H9 (cell line): ENCODE results near the gene TTC1. TPM values are rescaled to one million over a fixed set of nuclear protein-coding genes. Genes with fewer than 3 reads are reported as not detected.

Experiments used
- DNase-seq: peaks from one replicate; pipeline ENCODE4 v3.0.0-alpha.2; 2017
- H2AFZ ChIP-seq: one replicate; pipeline ENCODE4 v1.6.1; 2013; ENCODE audit warnings: mild to moderate bottlenecking, low read length, control low read depth, moderate library complexity
- H2AK5ac ChIP-seq: 2 replicates; pipeline ENCODE4 v1.6.1; 2013; ENCODE audit warnings: low read length, control low read depth, mixed read lengths; ENCODE audit not compliant: insufficient read length
- H2BK120ac ChIP-seq: one replicate; pipeline ENCODE4 v1.6.1; 2013; ENCODE audit warnings: low read depth, mild to moderate bottlenecking, low read length, control low read depth, inconsistent platforms; ENCODE audit not compliant: poor library complexity, severe bottlenecking
- H2BK12ac ChIP-seq: 2 replicates; pipeline ENCODE4 v1.6.1; 2013; ENCODE audit warnings: low read length, control low read depth, mixed read lengths, low read depth; ENCODE audit not compliant: insufficient read length
- H2BK15ac ChIP-seq: 2 replicates; pipeline ENCODE4 v1.6.1; 2013; ENCODE audit warnings: low read depth, low read length, control low read depth
- H2BK20ac ChIP-seq: one replicate; pipeline ENCODE4 v1.6.1; 2013; ENCODE audit warnings: low read depth, mild to moderate bottlenecking, low read length, control low read depth, inconsistent platforms; ENCODE audit not compliant: poor library complexity, severe bottlenecking
- H2BK5ac ChIP-seq: 2 replicates; pipeline ENCODE4 v1.6.1; 2013; ENCODE audit warnings: low read length, control low read depth, mixed read lengths; ENCODE audit not compliant: insufficient read length
- H3K14ac ChIP-seq: 2 replicates; pipeline ENCODE4 v1.6.1; 2013; ENCODE audit warnings: low read length, control low read depth; ENCODE audit not compliant: insufficient read depth
- H3K18ac ChIP-seq: 2 replicates; pipeline ENCODE4 v1.6.1; 2013; ENCODE audit warnings: low read depth, mild to moderate bottlenecking, mixed read lengths, low read length, control low read depth; ENCODE audit not compliant: insufficient read length
- H3K23ac ChIP-seq: 2 replicates; pipeline ENCODE4 v1.6.1; 2013; ENCODE audit warnings: low read length, control low read depth, mixed read lengths, low read depth; ENCODE audit not compliant: insufficient read length
- H3K23me2 ChIP-seq: 2 replicates; pipeline ENCODE4 v1.6.1; 2013; ENCODE audit warnings: low read depth, mild to moderate bottlenecking, mixed read lengths, low read length, control low read depth; ENCODE audit not compliant: insufficient read length, poor library complexity, severe bottlenecking
- H3K27ac ChIP-seq: 2 replicates; pipeline ENCODE4 v1.5.1; 2013; ENCODE audit warnings: low read length, control low read depth, mixed read lengths, low read depth; ENCODE audit not compliant: insufficient read length
- H3K27me3 ChIP-seq: 2 replicates; pipeline ENCODE4 v1.6.1; 2013; ENCODE audit warnings: low read length, control low read depth, inconsistent platforms; ENCODE audit not compliant: insufficient read depth
- H3K4ac ChIP-seq: 2 replicates; pipeline ENCODE4 v1.6.1; 2013; ENCODE audit warnings: low read depth, mild to moderate bottlenecking, control low read depth, inconsistent platforms, low read length, moderate library complexity
- H3K4me1 ChIP-seq: 2 replicates; pipeline ENCODE4 v1.6.1; 2013; ENCODE audit warnings: low read length, control low read depth, inconsistent platforms; ENCODE audit not compliant: insufficient read depth
- H3K4me2 ChIP-seq: 2 replicates; pipeline ENCODE4 v1.6.1; 2013; ENCODE audit warnings: low read length, control low read depth, mixed read lengths; ENCODE audit not compliant: insufficient read length, insufficient read depth
- H3K56ac ChIP-seq: 2 replicates; pipeline ENCODE4 v1.6.1; 2013; ENCODE audit warnings: low read depth, mild to moderate bottlenecking, mixed read lengths, low read length, control low read depth; ENCODE audit not compliant: insufficient read length
- H3K79me1 ChIP-seq: 2 replicates; pipeline ENCODE4 v1.6.1; 2013; ENCODE audit warnings: low read depth, mild to moderate bottlenecking, moderate library complexity, low read length, control low read depth, inconsistent platforms; ENCODE audit not compliant: insufficient read depth, poor library complexity, severe bottlenecking
- H3K79me2 ChIP-seq: 2 replicates; pipeline ENCODE4 v1.6.1; 2013; ENCODE audit warnings: low read length, control low read depth, inconsistent platforms; ENCODE audit not compliant: insufficient read depth
- H3K9ac ChIP-seq: 2 replicates; pipeline ENCODE4 v1.6.1; 2013; ENCODE audit warnings: low read length, control low read depth, mixed read lengths; ENCODE audit not compliant: insufficient read length; ENCODE audit errors: extremely low read depth
- H3K9me3 ChIP-seq: one replicate; pipeline ENCODE4 v1.6.1; 2013; ENCODE audit warnings: low read depth, low read length, inconsistent platforms; ENCODE audit not compliant: control insufficient read depth
- H3T11ph ChIP-seq: one replicate; pipeline ENCODE4 v1.6.1; 2013; ENCODE audit warnings: mild to moderate bottlenecking, low read length, control low read depth, inconsistent platforms
- H4K20me1 ChIP-seq: one replicate; pipeline ENCODE4 v1.6.1; 2013; ENCODE audit not compliant: control insufficient read depth, insufficient read length, insufficient read depth
- H4K5ac ChIP-seq: 2 replicates; pipeline ENCODE4 v1.6.1; 2013; ENCODE audit warnings: low read depth, mild to moderate bottlenecking, mixed read lengths, low read length, control low read depth; ENCODE audit not compliant: insufficient read length
- H4K8ac ChIP-seq: replicated peaks from 2 replicates; pipeline ENCODE4 v1.6.1; 2013; ENCODE audit warnings: low read length, control low read depth, mixed read lengths, low read depth; ENCODE audit not compliant: insufficient read length
- H4K91ac ChIP-seq: 2 replicates; pipeline ENCODE4 v1.6.1; 2013; ENCODE audit warnings: low read depth, mild to moderate bottlenecking, moderate library complexity, mixed read lengths, low read length, control low read depth; ENCODE audit not compliant: insufficient read length
- H3K27ac Mint-ChIP-seq, 3 experiments: 2 replicates in 2 of 3; 3 replicates in 1 of 3; pipeline ENCODE4 v1.8.0; 2020 to 2021; ENCODE audit warnings: mixed read lengths in 3 of 3, mild to moderate bottlenecking in 1 of 3, moderate library complexity in 1 of 3
- H3K27me3 Mint-ChIP-seq: 2 replicates; pipeline ENCODE4 v1.8.0; 2021; ENCODE audit warnings: low read depth, mild to moderate bottlenecking, moderate library complexity, mixed read lengths
- H3K36me3 Mint-ChIP-seq, 3 experiments: 2 replicates in 2 of 3; 3 replicates in 1 of 3; pipeline ENCODE4 v1.8.0; 2020 to 2021; ENCODE audit warnings: low read depth in 3 of 3, mixed read lengths in 3 of 3; ENCODE audit not compliant: insufficient read depth in 1 of 3
- H3K4me1 Mint-ChIP-seq, 2 experiments: 2 replicates each; pipeline ENCODE4 v1.8.0; 2020; ENCODE audit warnings: mixed read lengths in 2 of 2
- H3K4me3 Mint-ChIP-seq, 2 experiments: 2 replicates in 1 of 2; 3 replicates in 1 of 2; pipeline ENCODE4 v1.8.0; 2020 to 2021; ENCODE audit warnings: mild to moderate bottlenecking in 2 of 2, mixed read lengths in 2 of 2, moderate library complexity in 1 of 2
- H3K9me3 Mint-ChIP-seq, 2 experiments: 2 replicates in 1 of 2; 3 replicates in 1 of 2; pipeline ENCODE4 v1.8.0; 2020; ENCODE audit warnings: mild to moderate bottlenecking in 2 of 2, mixed read lengths in 2 of 2, moderate library complexity in 1 of 2
- WGBS: extraction: QIAGEN DNeasy Blood & Tissue Kit; methylation state at CpG from one replicate; pipeline ENCODE4 v1.1.7; 2013; ENCODE audit warnings: missing lambda C conversion rate, low lambda C conversion rate, mixed read lengths; ENCODE audit not compliant: insufficient read length; ENCODE audit errors: extremely low coverage; 5-methylcytosine and 5-hydroxymethylcytosine counted together
- total RNA-seq: library from RNA; stranded (reverse); gene quantifications from 2 replicates; pipeline ENCODE4 v1.2.1, GENCODE V29; 2021
- TF ChIP-seq, protein P1 (sequence below): fragments of 200-600 bp; sonication (generic); conservative IDR thresholded peaks from 3 replicates; pipeline ENCODE4 v1.8.0; 2021; ENCODE audit warnings: antibody characterized with exemption, mild to moderate bottlenecking

Gene TTC1
- total RNA-seq, 1 experiment from 2014 or later: 62.6 TPM

DNA sequence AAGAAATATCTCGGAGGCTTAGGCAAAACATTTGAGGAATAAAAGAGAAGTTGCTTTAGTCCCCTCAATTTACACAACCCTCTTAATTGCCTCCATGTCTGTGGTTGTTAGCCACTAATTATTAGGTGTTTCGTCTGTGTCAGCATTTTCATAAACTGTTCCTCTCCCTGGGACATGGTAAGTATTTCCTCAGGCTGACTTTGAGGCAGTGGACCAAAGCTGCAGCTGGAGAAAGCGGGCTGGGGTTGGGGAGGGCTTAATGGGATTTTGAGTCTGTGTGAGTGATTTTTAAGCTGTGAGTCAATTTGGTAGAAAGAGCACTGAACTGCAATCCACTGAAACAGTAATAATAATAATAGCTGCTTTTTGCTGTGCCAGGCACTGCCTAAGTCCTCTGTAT is 13.0 kb upstream of the TTC1 start:
- no peak overlapping the region for H2AK5ac ChIP-seq
- no CpG with 5 or more reads among the region's 3 CpGs for WGBS
- no peak overlapping the region for H3K9ac ChIP-seq
- H3K56ac ChIP-seq: no peak overlapping the region
- H3K4me1 ChIP-seq: no peaks in the 10 kb centered on the region
- H3T11ph ChIP-seq: no peak overlapping the region
- H3K9me3 ChIP-seq: no peaks in the 10 kb centered on the region
- H4K20me1 ChIP-seq: no peaks in the 10 kb centered on the region
- H3K79me2 ChIP-seq: no peaks in the 10 kb centered on the region
- H3K4me3 Mint-ChIP-seq: no peak overlapping the region
- H2BK5ac ChIP-seq: no peak overlapping the region
- H2BK15ac ChIP-seq: no peak overlapping the region
- no peak overlapping the region for H3K4me2 ChIP-seq
- H3K23ac ChIP-seq: no peak overlapping the region
- H3K14ac ChIP-seq: no peak overlapping the region
- no peak overlapping the region for H3K4ac ChIP-seq
- H3K27me3 Mint-ChIP-seq: peaks cover 28% of the 10 kb centered on the region
- H2AFZ ChIP-seq: no peak overlapping the region
- H3K23me2 ChIP-seq: no peaks in the 10 kb centered on the region
- no peak overlapping the region for H2BK120ac ChIP-seq
- H3K27ac Mint-ChIP-seq: no peak overlapping the region
- no peak overlapping the region for H4K5ac ChIP-seq
- DNase-seq: no peak
- H3K9me3 Mint-ChIP-seq: peaks cover 0 to 5% of the 10 kb centered on the region in 2 experiments; a peak in 2 of 5 replicates
- H3K27ac ChIP-seq: no peak overlapping the region
- no peaks in the 10 kb centered on the region for H3K27me3 ChIP-seq
- no peak overlapping the region for H4K8ac ChIP-seq
- H3K79me1 ChIP-seq: no peaks in the 10 kb centered on the region
- no peak overlapping the region for H2BK12ac ChIP-seq
- TF ChIP-seq, protein P1, sequence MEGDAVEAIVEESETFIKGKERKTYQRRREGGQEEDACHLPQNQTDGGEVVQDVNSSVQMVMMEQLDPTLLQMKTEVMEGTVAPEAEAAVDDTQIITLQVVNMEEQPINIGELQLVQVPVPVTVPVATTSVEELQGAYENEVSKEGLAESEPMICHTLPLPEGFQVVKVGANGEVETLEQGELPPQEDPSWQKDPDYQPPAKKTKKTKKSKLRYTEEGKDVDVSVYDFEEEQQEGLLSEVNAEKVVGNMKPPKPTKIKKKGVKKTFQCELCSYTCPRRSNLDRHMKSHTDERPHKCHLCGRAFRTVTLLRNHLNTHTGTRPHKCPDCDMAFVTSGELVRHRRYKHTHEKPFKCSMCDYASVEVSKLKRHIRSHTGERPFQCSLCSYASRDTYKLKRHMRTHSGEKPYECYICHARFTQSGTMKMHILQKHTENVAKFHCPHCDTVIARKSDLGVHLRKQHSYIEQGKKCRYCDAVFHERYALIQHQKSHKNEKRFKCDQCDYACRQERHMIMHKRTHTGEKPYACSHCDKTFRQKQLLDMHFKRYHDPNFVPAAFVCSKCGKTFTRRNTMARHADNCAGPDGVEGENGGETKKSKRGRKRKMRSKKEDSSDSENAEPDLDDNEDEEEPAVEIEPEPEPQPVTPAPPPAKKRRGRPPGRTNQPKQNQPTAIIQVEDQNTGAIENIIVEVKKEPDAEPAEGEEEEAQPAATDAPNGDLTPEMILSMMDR: no peak
- no peaks in the 10 kb centered on the region; a peak in 1 of 7 replicates for H3K36me3 Mint-ChIP-seq
- H2BK20ac ChIP-seq: no peak overlapping the region
- H4K91ac ChIP-seq: no peak overlapping the region
- H3K18ac ChIP-seq: no peak overlapping the region
- no peaks in the 10 kb centered on the region for H3K4me1 Mint-ChIP-seq
